B cell (primary cell): ENCODE results near the gene WDFY4. TPM values are rescaled to one million over a fixed set of nuclear protein-coding genes. Genes with fewer than 3 reads are reported as not detected.

ENCODE experiments used
- ATAC-seq: fragments of 200-7000 bp; cut with Tn5 transposase; one replicate; pipeline ENCODE4 v1.10.0; 2021; ENCODE audit warnings: low read depth, mild to moderate bottlenecking, moderate number of reproducible peaks, moderate library complexity
- CTCF ChIA-PET: fragments of 350-600 bp; sonication (Branson Sonifier 250); formaldehyde crosslinking; loops from one replicate; lab custom pipeline; 2021; ENCODE audit warnings: antibody characterized with exemption, inconsistent platforms; lab: Charles Lee
- POLR2A ChIA-PET: fragments of 350-600 bp; sonication (Branson Sonifier 250); formaldehyde crosslinking; loops from one replicate; lab custom pipeline; 2021; ENCODE audit warnings: antibody characterized with exemption; lab: Charles Lee
- DNase-seq: peaks from one replicate; pipeline ENCODE4 v3.0.0; 2013
- H2AFZ ChIP-seq: 2 replicates; pipeline ENCODE4 v1.6.1; 2012; ENCODE audit warnings: mild to moderate bottlenecking, low read depth, low read length; ENCODE audit not compliant: insufficient read depth, poor library complexity, severe bottlenecking
- H3K27ac ChIP-seq, 2 donors: 1 replicate in 1 of 2; 2 replicates in 1 of 2; pipeline ENCODE4 v1.5.1; 2012 to 2013; ENCODE audit warnings: low read length in 2 of 2, mild to moderate bottlenecking in 2 of 2, moderate library complexity in 1 of 2
- H3K27me3 ChIP-seq, 4 experiments: fragments of 200-600 bp in 1 of 4; sonication (generic) in 1 of 4; replicated peaks in 1 of 4; 1 replicate in 2 of 4; 2 replicates in 2 of 4; pipeline versions ENCODE4 v1.6.1 to v1.7.0; 2013 to 2016; ENCODE audit warnings: low read length in 3 of 4, mild to moderate bottlenecking in 2 of 4, mixed read lengths in 1 of 4, moderate library complexity in 1 of 4; ENCODE audit not compliant: insufficient read depth in 4 of 4, control insufficient read depth in 3 of 4; ENCODE audit errors: control extremely low read depth in 1 of 4
- H3K36me3 ChIP-seq, 2 experiments: replicated peaks in 1 of 2; 1 replicate in 1 of 2; 2 replicates in 1 of 2; pipeline versions ENCODE4 v1.6.1 to v1.7.1; 2013; ENCODE audit warnings: low read length in 1 of 2; ENCODE audit not compliant: insufficient read depth in 2 of 2, control insufficient read depth in 1 of 2; ENCODE audit errors: control extremely low read depth in 1 of 2, extremely low read depth in 1 of 2
- H3K4me1 ChIP-seq, 2 donors: fragments of 200-600 bp in 1 of 2; sonication (generic) in 1 of 2; 1 replicate in 1 of 2; 2 replicates in 1 of 2; pipeline versions ENCODE4 v1.5.1 to v1.6.1; 2013 to 2017; ENCODE audit warnings: low read length in 2 of 2; ENCODE audit not compliant: control insufficient read depth in 2 of 2, insufficient read depth in 2 of 2
- H3K4me2 ChIP-seq: replicated peaks from 2 replicates; pipeline ENCODE3; 2012; ENCODE audit warnings: mild to moderate bottlenecking, low read depth, low read length; ENCODE audit not compliant: poor library complexity, severe bottlenecking
- H3K4me3 ChIP-seq, 5 experiments: fragments of 200-600 bp in 1 of 5; sonication (generic) in 1 of 5; 1 replicate in 3 of 5; 2 replicates in 2 of 5; pipeline versions ENCODE4 v1.5.1 to v1.7.0; 2011 to 2016; ENCODE audit warnings: low read length in 4 of 5, mild to moderate bottlenecking in 4 of 5, low read depth in 2 of 5, control low read depth in 1 of 5, moderate library complexity in 1 of 5; ENCODE audit not compliant: insufficient read depth in 1 of 5; ENCODE audit errors: control extremely low read depth in 1 of 5, extremely low read depth in 1 of 5
- H3K79me2 ChIP-seq: fragments of 200-600 bp; sonication (generic); one replicate; pipeline ENCODE4 v1.6.0; 2016; ENCODE audit warnings: low read length; ENCODE audit not compliant: control insufficient read depth, insufficient read depth
- H3K9ac ChIP-seq: fragments of 200-600 bp; sonication (generic); 2 replicates; pipeline ENCODE4 v1.6.1; 2017; ENCODE audit warnings: mild to moderate bottlenecking, low read length, moderate library complexity
- H3K9me3 ChIP-seq, 3 donors: one replicate each; pipeline versions ENCODE4 v1.6.1 to v1.7.1; 2013; ENCODE audit warnings: low read length in 2 of 3; ENCODE audit not compliant: control insufficient read depth in 2 of 3, insufficient read depth in 1 of 3; ENCODE audit errors: control extremely low read depth in 1 of 3
- H4K20me1 ChIP-seq: 2 replicates; pipeline ENCODE4 v1.6.0; 2012; ENCODE audit warnings: mild to moderate bottlenecking, low read length; ENCODE audit not compliant: insufficient read depth, control insufficient read depth, poor library complexity, severe bottlenecking
- H3K27ac Mint-ChIP-seq: one replicate; pipeline ENCODE4 v1.8.0; 2021; ENCODE audit warnings: mixed read lengths
- H3K27me3 Mint-ChIP-seq: one replicate; pipeline ENCODE4 v1.8.0; 2021; ENCODE audit warnings: mixed read lengths
- H3K4me1 Mint-ChIP-seq: one replicate; pipeline ENCODE4 v1.8.0; 2021; ENCODE audit warnings: mixed read lengths
- H3K4me3 Mint-ChIP-seq: one replicate; pipeline ENCODE4 v1.8.0; 2021; ENCODE audit warnings: mixed read lengths
- H3K9me3 Mint-ChIP-seq: one replicate; pipeline ENCODE4 v1.8.0; 2022; ENCODE audit warnings: mixed read lengths; ENCODE audit not compliant: insufficient read depth
- EZH2 ChIP-seq: IDR thresholded peaks from 2 replicates; pipeline ENCODE4 v1.6.1; 2012; ENCODE audit warnings: borderline replicate concordance, low read depth, mild to moderate bottlenecking, moderate library complexity, low read length; ENCODE audit not compliant: insufficient read depth, poor library complexity, severe bottlenecking
- WGBS: methylation state at CpG from one replicate; pipeline ENCODE4 v1.1.5; 2013; ENCODE audit warnings: missing lambda C conversion rate; ENCODE audit not compliant: insufficient coverage; 5-methylcytosine and 5-hydroxymethylcytosine counted together
- intact Hi-C: fragments of 100-400 bp; cut with micrococcal nuclease; formaldehyde crosslinking; loops from one replicate; pipeline ENCODE4 v1.10.0; 2022
- polyA plus RNA-seq: library from polyadenylated mRNA; depleted of rRNA; stranded (reverse); fragments of >200 nt; gene quantifications from 2 replicates; pipeline ENCODE4 v1.2.3, GENCODE V29; 2012
- total RNA-seq, 2 donors: library from RNA; stranded (reverse); fragments of 120-200 nt in 1 of 2; gene quantifications; 1 replicate in 1 of 2; 2 replicates in 1 of 2; pipeline versions ENCODE4 v1.2.3 to v1.2.4, GENCODE V29; 2013 to 2022
- TF ChIP-seq, protein P1 (sequence below): fragments of 200-600 bp; IDR thresholded peaks from one replicate; pipeline ENCODE4 v1.8.0; 2022; ENCODE audit warnings: antibody characterized with exemption, mild to moderate bottlenecking

Gene WDFY4
- total and polyA plus RNA-seq, 2 donors (not counting 1 experiment from before 2014, with no cell fraction given): 262 to 560 TPM

DNA sequence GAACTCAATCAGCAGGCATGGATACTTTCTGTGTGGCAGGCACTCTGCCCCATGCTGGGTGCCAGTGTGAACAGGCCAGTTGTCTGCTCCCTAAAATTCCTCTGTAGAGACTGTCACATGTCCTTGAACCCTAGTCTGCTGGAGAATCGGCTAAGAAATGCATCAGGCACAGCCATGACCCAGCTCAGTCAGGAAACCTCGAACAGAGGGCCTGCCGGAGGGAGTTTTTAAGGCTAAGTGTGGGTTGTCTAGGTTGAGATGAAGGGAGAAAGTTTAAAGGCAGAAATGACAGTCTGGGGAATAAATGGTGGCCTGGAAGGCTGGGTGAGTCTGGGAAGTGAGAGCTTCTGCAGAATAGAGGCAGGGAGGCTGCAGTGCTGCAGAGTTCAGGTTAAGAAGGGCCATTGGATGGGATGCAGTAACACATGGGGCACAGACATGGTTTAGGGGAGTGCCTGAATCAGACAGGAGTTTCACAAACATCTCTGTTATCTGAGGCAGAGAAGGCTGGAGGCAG is 45.3 kb downstream of the WDFY4 start:
- Histone ChIP-seq H3K79me2 (peaks cover 79% of the 10 kb centered on the region), H3K4me2 (no peak overlapping the region), H4K20me1 (peaks cover 78% of the 10 kb centered on the region), H3K36me3 (peaks cover 6 to 94% of the 10 kb centered on the region in 2 experiments), H3K9ac (no peak overlapping the region), H3K9me3 (no peaks in the 10 kb centered on the region), H2AFZ (no peak overlapping the region), H3K27me3 (no peaks in the 10 kb centered on the region), H3K4me3 (no peak overlapping the region), H3K4me1 (no peaks in the 10 kb centered on the region), H3K27ac (peak overlapping the region in 1 of 2 donors; percentile 2)
- CTCF ChIA-PET: interaction anchor here (1.4 to 4.6 kb wide), 3 partner anchors 46 to 124 kb away, joined by 3 to 42 read pairs (median 3); partner anchors contain the start of gene WDFY4
- no peaks in the 10 kb centered on the region for H3K9me3 Mint-ChIP-seq
- TF ChIP-seq, protein P1, sequence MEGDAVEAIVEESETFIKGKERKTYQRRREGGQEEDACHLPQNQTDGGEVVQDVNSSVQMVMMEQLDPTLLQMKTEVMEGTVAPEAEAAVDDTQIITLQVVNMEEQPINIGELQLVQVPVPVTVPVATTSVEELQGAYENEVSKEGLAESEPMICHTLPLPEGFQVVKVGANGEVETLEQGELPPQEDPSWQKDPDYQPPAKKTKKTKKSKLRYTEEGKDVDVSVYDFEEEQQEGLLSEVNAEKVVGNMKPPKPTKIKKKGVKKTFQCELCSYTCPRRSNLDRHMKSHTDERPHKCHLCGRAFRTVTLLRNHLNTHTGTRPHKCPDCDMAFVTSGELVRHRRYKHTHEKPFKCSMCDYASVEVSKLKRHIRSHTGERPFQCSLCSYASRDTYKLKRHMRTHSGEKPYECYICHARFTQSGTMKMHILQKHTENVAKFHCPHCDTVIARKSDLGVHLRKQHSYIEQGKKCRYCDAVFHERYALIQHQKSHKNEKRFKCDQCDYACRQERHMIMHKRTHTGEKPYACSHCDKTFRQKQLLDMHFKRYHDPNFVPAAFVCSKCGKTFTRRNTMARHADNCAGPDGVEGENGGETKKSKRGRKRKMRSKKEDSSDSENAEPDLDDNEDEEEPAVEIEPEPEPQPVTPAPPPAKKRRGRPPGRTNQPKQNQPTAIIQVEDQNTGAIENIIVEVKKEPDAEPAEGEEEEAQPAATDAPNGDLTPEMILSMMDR: no peak
- no peak for TF ChIP-seq EZH2
- intact Hi-C loops: no loop called here
- no peak for ATAC-seq
- POLR2A ChIA-PET: no interaction called here
- no peaks in the 10 kb centered on the region for H3K4me1 Mint-ChIP-seq
- no peak overlapping the region for H3K4me3 Mint-ChIP-seq
- H3K27me3 Mint-ChIP-seq: no peaks in the 10 kb centered on the region
- peak overlapping the region; percentile 75 for H3K27ac Mint-ChIP-seq
- WGBS: 97% methylated on average over 3 of the region's 3 CpGs
- no peak for DNase-seq

GRCh38 chr10:48731141-48731540 is 46.5 kb downstream of the WDFY4 start:
- peaks cover 7 to 94% of the 10 kb centered on the region in 2 experiments for H3K36me3 ChIP-seq
- no peak for DNase-seq
- Mint-ChIP-seq H3K4me1 (no peaks in the 10 kb centered on the region), H3K9me3 (no peaks in the 10 kb centered on the region), H3K27me3 (no peaks in the 10 kb centered on the region), H3K27ac (no peak overlapping the region), H3K4me3 (no peak overlapping the region)
- intact Hi-C loops: no loop called here
- H3K4me1 ChIP-seq: no peaks in the 10 kb centered on the region
- no peak for ATAC-seq
- peaks cover 77% of the 10 kb centered on the region for H4K20me1 ChIP-seq
- H3K9me3 ChIP-seq: no peaks in the 10 kb centered on the region
- H3K79me2 ChIP-seq: peaks cover 75% of the 10 kb centered on the region
- no peak overlapping the region for H3K27ac ChIP-seq
- POLR2A ChIA-PET: no interaction called here
- no peak overlapping the region for H2AFZ ChIP-seq
- CTCF ChIA-PET: interaction anchor here (1.6 to 4.6 kb wide), 2 partner anchors 74 to 123 kb away, joined by 3 to 42 read pairs; no protein-coding TSS in a partner anchor
- no peak overlapping the region for H3K4me2 ChIP-seq
- no peak for TF ChIP-seq EZH2
- TF ChIP-seq, protein P1: no peak
- no peak overlapping the region for H3K4me3 ChIP-seq
- H3K27me3 ChIP-seq: no peaks in the 10 kb centered on the region
- no peak overlapping the region for H3K9ac ChIP-seq
- 97% methylated on average over 10 of the region's 10 CpGs for WGBS
